Measurements from ENCODE around the gene TSSC4. TPM values are rescaled to one million over a fixed set of nuclear protein-coding genes. Genes with fewer than 3 reads are reported as not detected.

The TSSC4 gene
- total RNA-seq, 1 donor from 2014 or later: 59.7 TPM

DNA sequence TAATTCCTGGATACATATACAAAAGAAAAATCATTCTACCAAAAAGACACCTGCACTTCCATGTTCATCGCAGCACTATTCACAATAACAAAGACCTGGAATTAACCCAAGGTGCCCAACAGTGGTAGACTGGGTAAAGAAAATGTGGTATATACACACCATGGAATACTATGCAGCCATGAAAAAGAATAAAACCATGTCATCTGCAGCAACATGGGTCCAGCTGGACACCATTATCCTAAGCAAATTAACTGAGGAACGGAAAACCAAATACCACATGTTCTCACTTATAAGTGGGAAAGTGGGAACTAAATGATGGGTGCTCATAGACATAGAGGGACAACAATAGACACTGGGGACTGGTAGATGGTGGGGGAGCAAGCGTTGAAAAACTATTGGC is 39.3 kb downstream of the TSSC4 start:
- POLR2A ChIA-PET: no interaction called here
- TF ChIP-seq, protein P1, sequence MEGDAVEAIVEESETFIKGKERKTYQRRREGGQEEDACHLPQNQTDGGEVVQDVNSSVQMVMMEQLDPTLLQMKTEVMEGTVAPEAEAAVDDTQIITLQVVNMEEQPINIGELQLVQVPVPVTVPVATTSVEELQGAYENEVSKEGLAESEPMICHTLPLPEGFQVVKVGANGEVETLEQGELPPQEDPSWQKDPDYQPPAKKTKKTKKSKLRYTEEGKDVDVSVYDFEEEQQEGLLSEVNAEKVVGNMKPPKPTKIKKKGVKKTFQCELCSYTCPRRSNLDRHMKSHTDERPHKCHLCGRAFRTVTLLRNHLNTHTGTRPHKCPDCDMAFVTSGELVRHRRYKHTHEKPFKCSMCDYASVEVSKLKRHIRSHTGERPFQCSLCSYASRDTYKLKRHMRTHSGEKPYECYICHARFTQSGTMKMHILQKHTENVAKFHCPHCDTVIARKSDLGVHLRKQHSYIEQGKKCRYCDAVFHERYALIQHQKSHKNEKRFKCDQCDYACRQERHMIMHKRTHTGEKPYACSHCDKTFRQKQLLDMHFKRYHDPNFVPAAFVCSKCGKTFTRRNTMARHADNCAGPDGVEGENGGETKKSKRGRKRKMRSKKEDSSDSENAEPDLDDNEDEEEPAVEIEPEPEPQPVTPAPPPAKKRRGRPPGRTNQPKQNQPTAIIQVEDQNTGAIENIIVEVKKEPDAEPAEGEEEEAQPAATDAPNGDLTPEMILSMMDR (IDR thresholded peaks at IDR 0.05): no peak
- Mint-ChIP-seq H3K4me1 (peaks cover 3% of the 10 kb centered on the region), H3K27me3 (no peaks in the 10 kb centered on the region), H3K36me3 (ENCODE audit: low read depth) (no peaks in the 10 kb centered on the region), H3K9me3 (peaks cover 3% of the 10 kb centered on the region), H3K4me3 (no peak overlapping the region), H3K27ac (no peak overlapping the region)
- intact Hi-C loops (cut with micrococcal nuclease): loop anchor here (5.0 to 10.0 kb wide), 2 partner anchors 447 to 555 kb away; partner anchors contain the start of genes CDKN1C and NAP1L4
- ATAC-seq (ENCODE audit: low read depth): no peak
- CTCF ChIA-PET: no interaction called here
- DNase-seq: no peak

DNA sequence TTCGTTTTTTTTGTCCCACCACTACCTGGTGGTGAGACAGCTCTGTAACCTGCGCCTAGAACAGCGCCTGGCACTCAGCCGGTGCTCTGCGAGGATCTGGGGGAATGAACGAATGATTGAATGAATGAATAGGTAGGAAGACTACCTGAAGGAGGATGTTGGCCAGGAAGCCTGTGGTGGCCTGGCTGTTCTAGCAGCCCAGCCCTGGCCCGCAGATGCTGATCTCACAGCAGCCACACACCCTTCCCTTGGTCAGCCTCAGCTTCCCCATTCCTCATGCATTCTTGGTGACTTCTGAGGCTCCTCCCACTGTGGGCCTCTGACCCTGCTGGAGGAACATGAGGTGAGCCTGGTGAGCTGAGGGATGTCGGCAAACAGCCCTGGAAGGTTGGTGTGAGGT is 40.1 kb downstream of the TSSC4 start:
- TF ChIP-seq, protein P1 (IDR thresholded peaks at IDR 0.05): no peak
- POLR2A ChIA-PET: interaction anchor here (2.1 kb wide), 1 partner anchor 86 kb away, joined by 5 read pairs; no protein-coding TSS in a partner anchor
- ATAC-seq (ENCODE audit: low read depth): no peak

DNA sequence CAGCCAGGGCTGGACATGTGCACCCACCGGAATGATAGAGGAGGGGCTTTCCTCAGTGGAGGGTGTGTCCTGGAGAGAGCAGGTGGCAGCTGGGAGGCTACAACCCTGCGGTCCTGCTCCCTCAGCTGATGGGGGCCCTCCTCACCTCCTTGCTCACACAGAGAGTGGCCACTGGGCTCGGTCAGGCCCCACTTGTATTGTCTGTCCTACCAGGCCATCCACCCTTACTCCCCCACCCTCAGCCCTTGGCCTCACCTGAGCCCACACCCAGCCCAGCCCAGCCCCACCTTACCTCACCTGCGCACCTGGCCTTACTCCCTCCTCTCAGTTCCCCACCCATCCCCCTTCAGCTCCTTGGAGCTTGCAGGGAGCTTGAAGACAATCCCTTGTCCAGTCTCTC is 40.6 kb downstream of the TSSC4 start:
- intact Hi-C loops (cut with micrococcal nuclease): loop anchor here (5.0 to 10.0 kb wide), 2 partner anchors 446 to 554 kb away; partner anchors contain the start of genes CDKN1C and NAP1L4
- no peaks in the 10 kb centered on the region for H3K36me3 Mint-ChIP-seq (ENCODE audit: low read depth)
- TF ChIP-seq, protein P1 (IDR thresholded peaks at IDR 0.05): no peak
- no peaks in the 10 kb centered on the region for H3K27me3 Mint-ChIP-seq
- POLR2A ChIA-PET: interaction anchor here (2.1 kb wide), 1 partner anchor 85 kb away, joined by 5 read pairs; no protein-coding TSS in a partner anchor
- peaks cover 13% of the 10 kb centered on the region for H3K4me1 Mint-ChIP-seq
- H3K4me3 Mint-ChIP-seq: no peak overlapping the region
- peaks cover 3% of the 10 kb centered on the region for H3K9me3 Mint-ChIP-seq
- ATAC-seq (ENCODE audit: low read depth): no peak
- no peak overlapping the region for H3K27ac Mint-ChIP-seq
- no peak for DNase-seq
- CTCF ChIA-PET: interaction anchor here (1.2 to 1.3 kb wide), 2 partner anchors 20 to 92 kb away, joined by 3 to 4 read pairs; no protein-coding TSS in a partner anchor

More for the DNA sequence above, 40.1 kb downstream of the TSSC4 start:
- intact Hi-C loops (cut with micrococcal nuclease): loop anchor here (5.0 to 10.0 kb wide), 2 partner anchors 447 to 554 kb away; partner anchors contain the start of genes CDKN1C and NAP1L4
- H3K27ac Mint-ChIP-seq: no peak overlapping the region
- H3K36me3 Mint-ChIP-seq (ENCODE audit: low read depth): no peaks in the 10 kb centered on the region
- no peaks in the 10 kb centered on the region for H3K27me3 Mint-ChIP-seq
- CTCF ChIA-PET: interaction anchor here (1.2 kb wide), 1 partner anchor 92 kb away, joined by 4 read pairs; no protein-coding TSS in a partner anchor
- peaks cover 8% of the 10 kb centered on the region for H3K4me1 Mint-ChIP-seq
- no peak overlapping the region for H3K4me3 Mint-ChIP-seq
- H3K9me3 Mint-ChIP-seq: peaks cover 3% of the 10 kb centered on the region
- peak; percentile 12 for DNase-seq

DNA sequence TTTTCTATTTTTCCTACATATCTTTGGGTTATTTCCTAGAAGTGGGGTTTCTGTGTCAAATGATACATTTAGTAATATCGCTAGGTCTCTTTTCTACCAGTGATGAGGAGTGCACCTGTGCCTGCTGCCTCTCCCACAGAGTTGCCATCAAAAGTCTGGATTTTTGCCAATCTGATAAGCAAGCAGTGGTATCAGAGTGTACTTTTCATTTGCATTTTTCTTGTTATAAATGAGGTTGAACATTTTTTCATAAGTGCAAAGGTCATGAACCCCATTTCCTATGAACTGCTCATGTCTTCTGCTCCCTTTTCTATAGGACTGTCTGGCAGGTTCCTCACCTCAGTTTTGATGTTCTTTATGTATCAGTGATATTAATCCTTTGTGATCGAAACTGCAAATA is 42.0 kb downstream of the TSSC4 start:
- POLR2A ChIA-PET: interaction anchor here (2.1 kb wide), 1 partner anchor 84 kb away, joined by 5 read pairs; no protein-coding TSS in a partner anchor
- peaks cover 3% of the 10 kb centered on the region for H3K9me3 Mint-ChIP-seq
- intact Hi-C loops (cut with micrococcal nuclease): loop anchor here (5.0 to 10.0 kb wide), 2 partner anchors 445 to 552 kb away; partner anchors contain the start of genes CDKN1C and NAP1L4
- peaks cover 27% of the 10 kb centered on the region for H3K4me1 Mint-ChIP-seq
- H3K27ac Mint-ChIP-seq: no peak overlapping the region
- ATAC-seq (ENCODE audit: low read depth) (no peak), DNase-seq (no peak)
- CTCF ChIA-PET: interaction anchor here (1.3 kb wide), 1 partner anchor 22 kb away, joined by 3 read pairs; no protein-coding TSS in a partner anchor
- TF ChIP-seq, protein P1 (IDR thresholded peaks at IDR 0.05): no peak
- no peak overlapping the region for H3K4me3 Mint-ChIP-seq
- no peaks in the 10 kb centered on the region for H3K27me3 Mint-ChIP-seq
- no peaks in the 10 kb centered on the region for H3K36me3 Mint-ChIP-seq (ENCODE audit: low read depth)

DNA sequence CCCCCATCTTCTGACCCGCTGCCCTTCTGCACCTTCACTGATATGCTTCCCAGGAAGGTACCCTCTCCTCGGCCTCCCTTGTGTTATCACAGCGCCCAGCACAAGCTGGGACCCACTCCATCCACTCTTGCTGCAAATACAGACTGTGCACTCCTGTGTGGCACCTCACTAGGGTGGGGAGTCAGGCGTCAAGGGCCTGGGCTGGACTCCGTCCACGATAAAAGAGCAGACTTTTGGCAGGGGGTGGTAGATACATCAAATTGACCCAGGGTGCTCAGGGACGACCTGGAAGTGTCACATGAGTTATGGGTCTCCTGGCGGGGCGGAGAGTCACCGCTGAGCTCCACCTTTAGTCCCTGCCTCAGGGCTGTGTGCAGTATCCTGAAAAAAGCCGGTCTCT is 42.9 kb downstream of the TSSC4 start:
- Mint-ChIP-seq H3K36me3 (ENCODE audit: low read depth) (no peaks in the 10 kb centered on the region), H3K27me3 (no peaks in the 10 kb centered on the region), H3K9me3 (peaks cover 3% of the 10 kb centered on the region), H3K27ac (no peak overlapping the region), H3K4me1 (peaks cover 35% of the 10 kb centered on the region), H3K4me3 (peak overlapping the region; percentile 9)
- ChIA-PET POLR2A (no interaction called here), CTCF (interaction anchor here (1.0 kb wide), 1 partner anchor 89 kb away, joined by 4 read pairs; no protein-coding TSS in a partner anchor)
- ATAC-seq (ENCODE audit: low read depth) (no peak), DNase-seq (peak; percentile 14)
- intact Hi-C loops (cut with micrococcal nuclease): loop anchor here (5.0 to 10.0 kb wide), 2 partner anchors 444 to 551 kb away; partner anchors contain the start of genes CDKN1C and NAP1L4
- TF ChIP-seq, protein P1 (IDR thresholded peaks at IDR 0.05): no peak

Data from activated B cell treated with CpG ODN at 0.5 μM for 24 hours (primary cell).